GM12872 (cell line): ENCODE results near the gene NRXN2.

Source experiments
- TF ChIP-seq, protein P1 (sequence below): IDR thresholded peaks from 3 replicates; pipeline ENCODE4 v1.5.1; 2011; ENCODE audit warnings: low read depth, mild to moderate bottlenecking, low read length, moderate library complexity; ENCODE audit not compliant: insufficient read depth

The NRXN2 gene

DNA sequence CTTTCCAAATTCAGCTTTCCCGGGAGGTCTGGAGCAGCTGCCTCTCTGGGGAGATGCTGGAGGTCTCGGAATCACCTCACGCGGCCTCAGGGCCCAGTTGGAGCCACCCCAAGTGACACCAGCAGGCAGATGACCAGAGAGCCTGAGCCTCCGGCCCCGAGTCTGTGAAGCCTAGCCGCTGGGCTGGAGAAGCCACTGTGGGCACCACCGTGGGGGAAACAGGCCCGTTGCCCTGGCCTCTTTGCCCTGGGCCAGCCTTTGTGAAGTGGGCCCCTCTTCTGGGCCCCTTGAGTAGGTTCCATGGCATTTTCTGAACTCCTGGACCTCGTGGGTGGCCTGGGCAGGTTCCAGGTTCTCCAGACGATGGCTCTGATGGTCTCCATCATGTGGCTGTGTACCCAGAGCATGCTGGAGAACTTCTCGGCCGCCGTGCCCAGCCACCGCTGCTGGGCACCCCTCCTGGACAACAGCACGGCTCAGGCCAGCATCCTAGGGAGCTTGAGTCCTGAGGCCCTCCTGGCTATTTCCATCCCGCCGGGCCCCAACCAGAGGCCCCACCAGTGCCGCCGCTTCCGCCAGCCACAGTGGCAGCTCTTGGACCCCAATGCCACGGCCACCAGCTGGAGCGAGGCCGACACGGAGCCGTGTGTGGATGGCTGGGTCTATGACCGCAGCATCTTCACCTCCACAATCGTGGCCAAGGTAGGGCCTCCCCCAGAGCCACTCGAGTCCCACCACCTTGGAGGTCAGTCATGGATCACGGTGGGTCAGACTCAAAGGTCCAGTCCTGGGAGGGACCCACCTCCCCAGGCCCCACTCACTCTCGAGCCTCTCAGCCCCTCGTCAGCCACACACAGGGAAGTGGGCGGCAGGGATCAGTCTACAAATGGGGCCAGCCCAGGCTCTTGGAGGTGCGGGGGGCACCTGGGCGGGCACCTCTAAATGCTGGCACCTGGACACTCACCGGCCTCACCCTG is 131.5 kb downstream of the NRXN2 start:
- TF ChIP-seq, protein P1, sequence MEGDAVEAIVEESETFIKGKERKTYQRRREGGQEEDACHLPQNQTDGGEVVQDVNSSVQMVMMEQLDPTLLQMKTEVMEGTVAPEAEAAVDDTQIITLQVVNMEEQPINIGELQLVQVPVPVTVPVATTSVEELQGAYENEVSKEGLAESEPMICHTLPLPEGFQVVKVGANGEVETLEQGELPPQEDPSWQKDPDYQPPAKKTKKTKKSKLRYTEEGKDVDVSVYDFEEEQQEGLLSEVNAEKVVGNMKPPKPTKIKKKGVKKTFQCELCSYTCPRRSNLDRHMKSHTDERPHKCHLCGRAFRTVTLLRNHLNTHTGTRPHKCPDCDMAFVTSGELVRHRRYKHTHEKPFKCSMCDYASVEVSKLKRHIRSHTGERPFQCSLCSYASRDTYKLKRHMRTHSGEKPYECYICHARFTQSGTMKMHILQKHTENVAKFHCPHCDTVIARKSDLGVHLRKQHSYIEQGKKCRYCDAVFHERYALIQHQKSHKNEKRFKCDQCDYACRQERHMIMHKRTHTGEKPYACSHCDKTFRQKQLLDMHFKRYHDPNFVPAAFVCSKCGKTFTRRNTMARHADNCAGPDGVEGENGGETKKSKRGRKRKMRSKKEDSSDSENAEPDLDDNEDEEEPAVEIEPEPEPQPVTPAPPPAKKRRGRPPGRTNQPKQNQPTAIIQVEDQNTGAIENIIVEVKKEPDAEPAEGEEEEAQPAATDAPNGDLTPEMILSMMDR: no peak

DNA sequence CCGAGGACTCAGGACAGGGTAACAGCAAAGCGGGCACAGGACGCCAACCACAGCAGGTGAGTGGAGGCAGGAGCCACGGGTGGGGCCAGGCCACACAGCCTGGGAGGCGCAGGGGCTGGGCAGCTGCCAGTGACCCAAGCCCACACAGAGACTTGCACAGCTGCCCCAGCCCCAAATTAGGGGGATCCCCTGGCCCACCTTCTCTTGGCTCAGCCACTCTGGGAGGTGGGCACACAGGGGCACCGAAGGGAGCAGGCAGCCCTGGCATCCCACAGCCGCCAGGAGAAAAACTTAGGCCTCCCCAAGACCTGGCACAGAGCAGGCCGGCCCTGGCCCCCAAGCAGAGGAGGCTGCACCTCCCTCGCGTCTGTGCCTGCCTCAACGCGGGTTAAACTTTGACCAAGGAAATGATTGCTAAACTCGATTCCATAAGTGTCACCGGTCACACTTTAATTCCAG is 132.2 kb downstream of the NRXN2 start, which contains the start of gene SLC22A12:
SLC22A12 (plus strand) TSS at position 458 of the 459 bp plus-strand sequence. CDS start 337 bp downstream, outside the sequence.
- TF ChIP-seq, protein P1: no peak

DNA sequence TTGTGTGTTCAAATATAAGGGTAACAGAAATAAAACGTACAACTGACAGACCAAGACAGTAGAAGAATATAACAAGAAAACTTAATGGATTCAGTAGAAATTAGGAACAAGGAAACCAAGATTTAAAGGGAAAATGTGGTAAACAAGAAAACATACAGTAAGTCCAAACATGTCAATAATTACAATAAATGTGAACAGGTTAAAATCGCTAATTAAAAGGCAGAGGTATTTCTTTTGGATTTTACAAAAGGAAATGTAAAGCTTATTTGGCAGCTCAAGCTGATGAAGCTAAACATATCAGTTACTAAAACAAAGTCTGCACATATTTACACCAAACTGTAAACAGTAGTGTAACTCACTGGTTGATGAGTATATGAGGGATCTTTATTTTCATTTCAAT is 134.3 kb downstream of the NRXN2 start:
- TF ChIP-seq, protein P1: no peak

DNA sequence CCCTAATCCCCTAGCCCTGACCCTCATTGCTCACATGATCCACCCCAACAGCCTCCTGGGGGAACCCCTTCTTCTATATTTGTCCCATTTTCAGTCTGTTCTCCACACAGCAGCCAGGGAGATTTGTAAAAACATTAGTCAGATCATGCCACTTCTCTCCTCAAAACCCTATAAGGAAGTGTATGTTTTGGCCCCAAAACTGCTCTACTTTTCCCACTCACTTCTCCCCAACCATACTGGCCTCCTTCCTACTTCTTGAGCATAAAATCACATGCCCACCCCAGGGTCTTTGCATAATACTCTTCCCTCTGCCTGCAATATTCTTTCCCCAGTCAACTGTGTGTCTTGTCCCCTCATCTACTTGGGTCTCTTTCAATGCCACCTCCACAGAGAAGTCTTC is 136.6 kb downstream of the NRXN2 start:
- TF ChIP-seq, protein P1: no peak

DNA sequence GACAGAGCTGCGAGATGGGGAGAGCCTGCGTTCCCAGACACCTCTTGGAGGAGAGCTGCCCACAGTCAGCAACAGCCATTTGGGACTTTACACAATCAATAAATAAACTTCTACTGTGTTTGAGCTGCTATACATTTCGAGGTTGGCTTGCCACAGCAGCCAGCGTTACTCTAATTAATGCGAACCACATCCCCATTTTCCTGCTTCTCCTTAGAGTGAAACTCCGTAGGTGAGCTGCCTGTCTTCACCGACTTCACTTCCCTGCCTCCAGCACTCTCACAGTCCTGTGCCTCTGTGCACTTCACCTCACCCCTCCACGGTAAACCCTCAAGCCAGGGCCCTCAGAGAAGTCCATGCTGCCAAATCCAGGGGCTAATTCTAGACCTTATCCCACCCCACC is 137.8 kb downstream of the NRXN2 start:
- TF ChIP-seq, protein P1: no peak

DNA sequence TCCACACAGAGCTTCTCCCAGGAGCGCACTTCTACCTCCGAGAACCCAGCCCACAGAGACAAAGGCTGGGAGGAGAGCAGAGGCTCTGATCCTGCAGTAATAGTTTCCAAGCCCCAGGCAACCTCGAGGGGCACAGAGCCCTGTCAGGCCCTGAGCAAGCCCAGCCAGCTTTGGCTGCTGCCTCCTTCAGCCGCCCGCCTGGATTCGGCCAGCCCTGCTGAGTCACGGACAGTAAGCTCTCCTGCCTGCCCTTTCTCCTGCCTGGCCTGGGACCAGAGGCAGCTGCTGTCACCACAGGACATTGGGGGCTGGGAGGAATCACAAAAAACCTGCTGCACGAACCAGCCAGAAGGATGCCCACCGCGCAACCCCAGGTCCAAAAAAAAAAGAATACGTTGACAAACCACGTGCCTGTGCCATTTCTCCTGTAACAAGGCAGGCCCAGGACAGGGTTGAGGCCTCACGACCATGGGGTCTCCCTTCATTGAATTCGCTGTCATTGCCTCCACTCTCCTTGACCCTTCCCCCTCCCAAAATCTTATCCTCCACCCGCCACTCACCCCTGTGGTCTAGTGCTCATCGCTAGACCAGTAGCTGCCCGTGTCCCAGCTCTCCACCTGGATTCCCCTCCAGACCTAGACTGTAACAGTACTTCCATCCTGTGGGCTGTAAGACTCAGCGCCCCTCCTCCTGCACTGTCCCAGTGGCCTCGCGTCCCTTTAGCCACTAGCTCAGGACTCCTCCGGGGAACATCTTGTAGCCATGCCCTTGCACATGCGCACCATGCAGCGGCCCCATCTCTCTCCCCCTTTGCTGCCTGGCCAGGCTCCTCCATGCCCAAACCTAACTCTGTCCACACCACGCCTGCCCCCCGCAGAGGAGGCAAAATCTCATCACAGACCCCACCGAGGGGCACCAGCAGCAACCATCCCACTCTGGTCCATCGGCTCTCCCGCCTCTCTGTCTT is 139.4 kb downstream of the NRXN2 start:
- TF ChIP-seq, protein P1: no peak

DNA sequence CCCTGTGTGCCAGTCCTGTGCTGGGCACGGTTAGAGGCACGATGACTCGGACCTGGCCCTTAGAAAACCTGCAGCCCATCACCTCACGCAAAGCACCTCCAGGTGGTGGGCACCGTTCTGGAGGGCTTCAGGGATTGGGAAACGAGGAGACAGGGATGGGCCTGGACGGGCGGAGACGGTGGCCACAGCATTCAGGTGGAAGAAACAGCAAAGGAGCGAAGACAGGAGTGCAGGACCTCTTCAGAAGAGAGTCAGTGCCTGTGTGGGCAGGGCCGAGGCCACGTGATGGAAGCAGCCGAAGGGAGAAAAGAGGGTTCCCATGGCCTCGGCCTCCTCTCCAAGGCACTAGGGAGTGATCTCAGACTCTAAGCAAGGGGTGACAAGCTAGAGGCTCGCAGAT is 140.1 kb downstream of the NRXN2 start:
- TF ChIP-seq, protein P1: no peak
